Measurements from ENCODE around the gene LBHD2.

LBHD2 gene

GRCh38 chr14:103135333-103136260 is 51.6 kb downstream of the LBHD2 start:
- no peak for DNase-seq (ENCODE audit: low read depth)
- H3K4me3 ChIP-seq (ENCODE audit: low read depth, low read length): no peak overlapping the region
- no peak for TF ChIP-seq CTCF (IDR thresholded peaks at IDR 0.05; ENCODE audit: control insufficient read depth, extremely low read depth, insufficient read depth)

GRCh38 chr14:103136388-103137271 is 52.6 kb downstream of the LBHD2 start:
- no peak overlapping the region for H3K4me3 ChIP-seq (ENCODE audit: low read depth, low read length)

GRCh38 chr14:103137689-103138300 is 53.8 kb downstream of the LBHD2 start:
- TF ChIP-seq CTCF (IDR thresholded peaks at IDR 0.05; ENCODE audit: control insufficient read depth, extremely low read depth, insufficient read depth): no peak
- no peak for DNase-seq (ENCODE audit: low read depth)
- H3K4me3 ChIP-seq (ENCODE audit: low read depth, low read length): no peak overlapping the region

More at GRCh38 chr14:103136388-103137271, 52.6 kb downstream of the LBHD2 start:
- no peak for DNase-seq (ENCODE audit: low read depth)
- no peak for TF ChIP-seq CTCF (IDR thresholded peaks at IDR 0.05; ENCODE audit: control insufficient read depth, extremely low read depth, insufficient read depth)

DNA sequence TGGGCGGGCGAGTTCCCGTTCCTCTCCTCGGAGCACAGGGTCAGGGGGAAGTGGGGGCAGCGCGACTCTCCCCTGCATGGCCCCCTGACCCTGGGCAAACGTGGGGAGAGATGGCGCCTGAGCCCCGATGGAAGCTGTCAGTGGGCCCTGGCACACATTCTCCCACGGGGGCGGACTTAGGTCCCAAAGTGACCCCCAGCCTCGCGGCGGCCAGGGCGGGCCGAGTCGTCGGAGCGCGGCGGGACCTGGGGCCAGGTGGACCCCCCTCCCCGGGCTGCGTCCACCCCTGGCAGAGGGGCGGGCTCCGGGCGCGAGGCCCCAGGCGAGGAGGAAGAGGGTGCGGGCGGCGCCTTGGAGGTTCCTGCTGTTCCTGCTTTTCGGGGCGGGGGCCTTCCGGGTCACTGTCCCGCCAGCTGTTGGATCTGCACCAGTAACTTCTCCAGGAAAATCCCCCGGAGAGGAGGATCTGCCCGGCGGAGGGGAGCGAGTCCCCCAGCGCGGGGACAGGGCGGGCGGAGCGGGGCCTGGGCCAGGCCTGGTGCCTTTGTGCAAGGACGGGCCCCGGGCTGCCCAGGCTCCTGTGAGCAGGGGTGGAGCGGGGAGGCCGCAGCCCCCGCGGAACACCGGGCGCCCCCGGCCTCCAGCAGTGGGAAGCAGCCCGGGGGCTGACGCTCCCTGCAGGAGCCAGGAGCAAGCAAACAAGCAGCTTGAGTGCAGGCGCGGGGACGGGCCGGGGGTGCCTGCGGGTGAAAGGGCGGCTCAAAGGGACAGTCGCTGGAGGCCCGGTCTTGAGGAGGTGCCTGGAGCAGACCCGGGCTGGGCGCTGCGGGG is 54.5 kb downstream of the LBHD2 start:
- DNase-seq (ENCODE audit: low read depth): no peak
- no peak for TF ChIP-seq CTCF (IDR thresholded peaks at IDR 0.05; ENCODE audit: control insufficient read depth, extremely low read depth, insufficient read depth)
- no peak overlapping the region for H3K4me3 ChIP-seq (ENCODE audit: low read depth, low read length)

DNA sequence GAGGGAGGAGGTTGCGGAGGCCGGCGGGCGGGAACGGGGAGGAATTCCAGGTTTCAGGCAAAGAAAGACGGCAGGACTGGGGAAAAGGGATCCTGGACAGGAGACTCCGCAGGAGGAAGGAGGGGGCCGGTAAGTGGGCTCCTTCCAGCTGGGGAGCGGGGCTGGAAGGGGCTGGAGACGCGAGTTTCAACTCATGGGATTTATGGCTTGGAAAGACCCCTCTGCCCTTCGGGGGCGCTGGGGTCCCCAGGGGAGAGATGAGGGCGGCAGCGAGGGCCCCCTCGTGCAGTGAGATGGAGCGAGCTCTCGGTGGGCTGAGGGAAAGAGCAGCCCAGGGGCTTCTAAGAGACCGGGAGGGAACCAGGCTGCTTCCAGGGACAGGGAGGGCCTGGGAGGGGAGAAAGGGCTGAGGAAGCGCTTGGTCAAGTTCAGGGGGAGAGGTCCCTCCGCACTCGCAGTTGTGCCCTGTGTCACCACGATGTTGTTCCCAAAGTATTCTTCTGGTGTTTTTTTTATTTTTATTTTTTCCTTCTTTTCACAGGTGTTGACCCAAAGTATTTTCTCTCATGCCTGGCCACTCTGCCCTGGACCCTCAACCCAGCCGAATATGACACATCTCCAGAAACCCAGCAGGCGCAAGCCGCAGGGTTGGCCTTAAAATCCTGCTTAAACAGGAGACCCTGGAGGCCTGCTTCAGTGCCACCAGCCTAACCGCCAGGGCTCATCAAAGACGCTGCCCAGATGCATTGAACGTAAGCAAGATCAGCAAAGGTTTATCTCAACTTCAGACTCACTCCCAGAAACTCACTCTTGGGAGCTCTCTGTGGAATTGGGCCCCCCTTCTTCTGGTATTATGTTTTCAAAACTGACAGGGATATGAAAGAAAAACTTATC is 55.4 kb downstream of the LBHD2 start:
- H3K4me3 ChIP-seq (ENCODE audit: low read depth, low read length): no peak overlapping the region
- TF ChIP-seq CTCF (IDR thresholded peaks at IDR 0.05; ENCODE audit: control insufficient read depth, extremely low read depth, insufficient read depth): no peak
- DNase-seq (ENCODE audit: low read depth): no peak

Measured in LNCaP clone FGC (cell line).